H1 (cell line): ENCODE data around the gene UNC13D. TPM values are rescaled to one million over a fixed set of nuclear protein-coding genes. Genes with fewer than 3 reads are reported as not detected.

Experiments used
- CTCF ChIA-PET: fragments of 300-600 bp; sonication (Branson Sonifier 250); formaldehyde crosslinking; loops from one replicate; lab custom pipeline; 2021; ENCODE audit not compliant: partially characterized antibody; lab: Charles Lee
- POLR2A ChIA-PET: fragments of 300-600 bp; sonication (Branson Sonifier 250); formaldehyde crosslinking; loops from one replicate; lab custom pipeline; 2021; ENCODE audit warnings: inconsistent platforms; ENCODE audit not compliant: partially characterized antibody; lab: Charles Lee
- DNase-seq, 2 experiments: peaks; one replicate each; pipeline versions ENCODE4 v3.0.0 to v3.0.0-alpha.2; 2010 to 2022; ENCODE audit warnings: low spot score in 2 of 2, low read depth in 1 of 2, mixed read lengths in 1 of 2
- FAIRE-seq: peaks from 2 replicates; lab custom pipeline; 2011; peaks lifted over from hg19 to GRCh38; lab: Jason Lieb, UNC
- H2AFZ ChIP-seq: 2 replicates; pipeline ENCODE4 v1.8.1; 2012; ENCODE audit warnings: low read length, inconsistent platforms
- H2AK5ac ChIP-seq: 2 replicates; pipeline ENCODE4 v1.6.1; 2013; ENCODE audit warnings: low read depth, low read length
- H2BK120ac ChIP-seq: replicated peaks from 2 replicates; pipeline ENCODE3; 2013; ENCODE audit warnings: low read depth, low read length, inconsistent platforms
- H2BK12ac ChIP-seq: 2 replicates; pipeline ENCODE4 v1.6.1; 2013; ENCODE audit warnings: low read depth, low read length
- H2BK15ac ChIP-seq: 2 replicates; pipeline ENCODE4 v1.6.1; 2013; ENCODE audit warnings: low read length
- H2BK20ac ChIP-seq: 2 replicates; pipeline ENCODE4 v1.6.1; 2013; ENCODE audit warnings: low read length
- H2BK5ac ChIP-seq: 2 replicates; pipeline ENCODE4 v1.6.1; 2013; ENCODE audit warnings: low read depth, low read length
- H3K14ac ChIP-seq: 2 replicates; pipeline ENCODE4 v1.6.1; 2013; ENCODE audit warnings: inconsistent platforms; ENCODE audit not compliant: insufficient read length
- H3K18ac ChIP-seq: 2 replicates; pipeline ENCODE4 v1.6.1; 2013; ENCODE audit warnings: low read length; ENCODE audit errors: extremely low read depth
- H3K23ac ChIP-seq: 2 replicates; pipeline ENCODE4 v1.6.1; 2013; ENCODE audit warnings: inconsistent platforms; ENCODE audit not compliant: insufficient read length
- H3K23me2 ChIP-seq: 2 replicates; pipeline ENCODE4 v1.6.1; 2013; ENCODE audit warnings: low read depth, low read length
- H3K27ac ChIP-seq: 2 replicates; pipeline ENCODE4 v1.6.1; 2011; ENCODE audit warnings: low read depth, low read length, inconsistent platforms
- H3K27me3 ChIP-seq, 4 experiments: replicated peaks in 1 of 4; 1 replicate in 1 of 4; 2 replicates in 3 of 4; pipeline versions ENCODE4 v1.6.1 to v1.8.1; 2011 to 2013; ENCODE audit warnings: low read length in 3 of 4, mild to moderate bottlenecking in 3 of 4, inconsistent platforms in 2 of 4, mixed read lengths in 2 of 4, moderate library complexity in 1 of 4; ENCODE audit not compliant: control insufficient read depth in 3 of 4, insufficient read depth in 3 of 4; ENCODE audit errors: extremely low read depth in 1 of 4
- H3K36me3 ChIP-seq, 4 experiments: 2 replicates each; pipeline versions ENCODE4 v1.6.1 to v1.8.1; 2011 to 2013; ENCODE audit warnings: mild to moderate bottlenecking in 4 of 4, low read length in 3 of 4, moderate library complexity in 2 of 4, control low read depth in 1 of 4, inconsistent platforms in 1 of 4; ENCODE audit not compliant: insufficient read depth in 4 of 4, control insufficient read depth in 2 of 4
- H3K4ac ChIP-seq: replicated peaks from 2 replicates; pipeline ENCODE3; 2013; ENCODE audit warnings: low read length, low read depth, mixed read lengths, inconsistent platforms; ENCODE audit not compliant: insufficient read length
- H3K4me1 ChIP-seq, 4 experiments: replicated peaks in 1 of 4; 1 replicate in 1 of 4; 2 replicates in 3 of 4; pipeline versions ENCODE4 v1.6.1 to v1.8.1; 2011 to 2013; ENCODE audit warnings: low read length in 3 of 4, inconsistent platforms in 2 of 4, mixed read lengths in 1 of 4; ENCODE audit not compliant: insufficient read depth in 4 of 4, control insufficient read depth in 3 of 4
- H3K4me2 ChIP-seq, 2 experiments: 2 replicates each; pipeline versions ENCODE4 v1.6.1 to v1.8.1; 2011 to 2013; ENCODE audit warnings: low read depth in 2 of 2, low read length in 2 of 2, control low read depth in 1 of 2, inconsistent platforms in 1 of 2, mild to moderate bottlenecking in 1 of 2; ENCODE audit not compliant: insufficient read depth in 1 of 2
- H3K4me3 ChIP-seq, 4 experiments: fragments of 200-600, 300-600 bp in 1 of 4; sonication (generic), shearing (Covaris generic), sonication (Bioruptor Twin) in 1 of 4; 2 replicates each; pipeline versions ENCODE4 v1.5.1 to v1.8.1; 2011 to 2016; ENCODE audit warnings: low read length in 4 of 4, low read depth in 3 of 4, control low read depth in 2 of 4, inconsistent platforms in 2 of 4, mild to moderate bottlenecking in 2 of 4, mixed read lengths in 1 of 4, moderate library complexity in 1 of 4; ENCODE audit not compliant: insufficient read depth in 2 of 4; ENCODE audit errors: extremely low read depth in 1 of 4
- H3K56ac ChIP-seq: replicated peaks from 2 replicates; pipeline ENCODE3; 2013; ENCODE audit warnings: low read depth, mild to moderate bottlenecking, mixed read lengths, low read length, inconsistent platforms; ENCODE audit not compliant: insufficient read length
- H3K79me1 ChIP-seq: 2 replicates; pipeline ENCODE4 v1.6.1; 2013; ENCODE audit warnings: low read depth, low read length, control low read depth
- H3K79me2 ChIP-seq, 2 experiments: 2 replicates each; pipeline versions ENCODE4 v1.6.1 to v1.8.1; 2012 to 2013; ENCODE audit warnings: low read length in 2 of 2, mild to moderate bottlenecking in 2 of 2, inconsistent platforms in 1 of 2; ENCODE audit not compliant: insufficient read depth in 2 of 2, control insufficient read depth in 1 of 2
- H3K9ac ChIP-seq, 4 experiments: replicated peaks in 1 of 4; 1 replicate in 1 of 4; 2 replicates in 3 of 4; pipeline versions ENCODE4 v1.6.1 to v1.8.1; 2011 to 2013; ENCODE audit warnings: low read depth in 3 of 4, low read length in 3 of 4, control low read depth in 2 of 4, mild to moderate bottlenecking in 2 of 4, moderate library complexity in 2 of 4, inconsistent platforms in 1 of 4; ENCODE audit errors: extremely low read depth in 1 of 4
- H3K9me3 ChIP-seq, 2 experiments: 2 replicates each; pipeline versions ENCODE4 v1.6.1 to v1.8.1; 2012 to 2013; ENCODE audit warnings: mild to moderate bottlenecking in 2 of 2, moderate library complexity in 2 of 2, control low read depth in 1 of 2, inconsistent platforms in 1 of 2, low read depth in 1 of 2, low read length in 1 of 2, mixed read lengths in 1 of 2; ENCODE audit not compliant: insufficient read depth in 2 of 2
- H4K20me1 ChIP-seq, 2 experiments: replicated peaks in 1 of 2; 2 replicates each; pipeline versions ENCODE3 to v1.8.1; 2011 to 2013; ENCODE audit warnings: inconsistent platforms in 2 of 2, low read length in 2 of 2, mild to moderate bottlenecking in 1 of 2; ENCODE audit not compliant: insufficient read depth in 2 of 2, control insufficient read depth in 1 of 2
- H4K5ac ChIP-seq: 2 replicates; pipeline ENCODE4 v1.6.1; 2013; ENCODE audit warnings: low read length, low read depth, mixed read lengths, inconsistent platforms; ENCODE audit not compliant: insufficient read length
- H4K8ac ChIP-seq: 2 replicates; pipeline ENCODE4 v1.8.0; 2013; ENCODE audit warnings: mild to moderate bottlenecking, moderate library complexity, low read length, inconsistent platforms; ENCODE audit not compliant: insufficient read depth; ENCODE audit errors: extremely low read depth
- H4K91ac ChIP-seq: replicated peaks from 2 replicates; pipeline ENCODE3; 2013; ENCODE audit warnings: low read length, mixed read lengths, inconsistent platforms; ENCODE audit not compliant: insufficient read length
- BRCA1 ChIP-seq: IDR thresholded peaks from 2 replicates; pipeline ENCODE4 v1.6.1; 2012; ENCODE audit warnings: low read depth, low read length, improper control_type of control experiment
- CBX5 ChIP-seq: fragments of 300-800, 300-1000 bp; sonication (generic); IDR thresholded peaks from 2 replicates; pipeline ENCODE4 v1.7.1; 2016; ENCODE audit warnings: antibody characterized with exemption, low read length, low read depth
- CEBPB ChIP-seq: IDR thresholded peaks from 2 replicates; pipeline ENCODE4 v1.6.1; 2012; ENCODE audit warnings: low read depth, low read length
- GTF2F1 ChIP-seq: IDR thresholded peaks from 2 replicates; pipeline ENCODE4 v1.6.1; 2012; ENCODE audit warnings: low read depth, low read length, improper control_type of control experiment, borderline replicate concordance
- HDAC6 ChIP-seq: IDR thresholded peaks from one replicate; pipeline ENCODE4 v1.7.1; 2012; ENCODE audit warnings: low read depth, mild to moderate bottlenecking, inconsistent platforms, low read length, moderate library complexity
- PHF8 ChIP-seq: fragments of 200-600 bp; sonication (generic); conservative IDR thresholded peaks from 2 replicates; pipeline ENCODE4 v1.7.1; 2012; ENCODE audit warnings: low read depth, mild to moderate bottlenecking, inconsistent platforms, low read length, moderate library complexity
- RAD21 ChIP-seq, 2 experiments: IDR thresholded peaks in 1 of 2; conservative IDR thresholded peaks in 1 of 2; 2 replicates each; pipeline ENCODE4 v1.6.1; 2011; ENCODE audit warnings: low read depth in 2 of 2, low read length in 2 of 2, improper control_type of control experiment in 1 of 2, inconsistent platforms in 1 of 2, mild to moderate bottlenecking in 1 of 2, moderate library complexity in 1 of 2
- SIX5 ChIP-seq: IDR thresholded peaks from 2 replicates; pipeline ENCODE4 v1.6.1; 2011; ENCODE audit warnings: mild to moderate bottlenecking, low read depth, low read length
- USF2 ChIP-seq: IDR thresholded peaks from 2 replicates; pipeline ENCODE4 v1.6.1; 2011; ENCODE audit warnings: low read length, improper control_type of control experiment
- YY1 ChIP-seq: IDR thresholded peaks from 2 replicates; pipeline ENCODE4 v1.6.1; 2011; ENCODE audit warnings: low read depth, mild to moderate bottlenecking, low read length
- WGBS, 2 experiments: shearing (Covaris generic) in 1 of 2; methylation state at CpG; one replicate each; pipeline versions ENCODE4 v1.1.6 to v1.1.7; 2013 to 2015; ENCODE audit warnings: low lambda C conversion rate in 2 of 2, mixed read lengths in 2 of 2, inconsistent platforms in 1 of 2, low coverage in 1 of 2, missing lambda C conversion rate in 1 of 2; ENCODE audit not compliant: insufficient replicate concordance in 2 of 2, insufficient coverage in 1 of 2, insufficient read length in 1 of 2; ENCODE audit errors: extremely low coverage in 1 of 2, missing lambda C conversion rate in 1 of 2; 5-methylcytosine and 5-hydroxymethylcytosine counted together
- polyA plus RNA-seq, 7 experiments: library from polyadenylated mRNA; depleted of rRNA in 3 of 7; stranded (reverse) in 5 of 7; unstranded in 2 of 7; fragments of >200 nt in 5 of 7; fragments of 200-250 nt in 2 of 7; gene quantifications; 1 replicate in 5 of 7; 2 replicates in 1 of 7; 4 replicates in 1 of 7; pipeline versions ENCODE4 v1.2.1 to v1.2.3, GENCODE V29; 2011 to 2013; ENCODE audit warnings: missing spikeins in 2 of 7, mixed read lengths in 2 of 7
- total RNA-seq: library from RNA; stranded (reverse); fragmentation: NEBNext Ultra II Directional; extraction: Animal tissue kit (Norgen Biotek cat#: 25700); gene quantifications from 2 replicates; pipeline ENCODE4 v1.2.1, GENCODE V29; 2021

UNC13D gene
- total and polyA plus RNA-seq, 2 of the 8 experiments (the other 6 are each of a cell fraction or from before 2014, with no cell fraction given), result 3.6 to 8.4 TPM

GRCh38 chr17:75791254-75791653, 53.0 kb downstream of the UNC13D start:
- Histone ChIP-seq H3K18ac (no peak overlapping the region), H4K5ac (no peak overlapping the region), H3K23ac (no peak overlapping the region), H2BK12ac (no peak overlapping the region), H3K4me2 (no peak overlapping the region), H3K79me2 (peaks cover 5 to 86% of the 10 kb centered on the region in 2 experiments), H3K14ac (no peak overlapping the region), H3K4me1 (peaks cover 0 to 2% (median 0%) of the 10 kb centered on the region in 4 experiments; a peak in 2 of 7 replicates), H4K91ac (no peak overlapping the region), H3K9me3 (no peaks in the 10 kb centered on the region), H3K27me3 (no peaks in the 10 kb centered on the region), H3K9ac (no peak overlapping the region), H3K4me3 (no peak overlapping the region), H3K23me2 (no peaks in the 10 kb centered on the region), H3K4ac (no peak overlapping the region), H2BK20ac (no peak overlapping the region), H4K20me1 (peaks cover 2 to 18% of the 10 kb centered on the region in 2 experiments), H3K27ac (no peak overlapping the region), H2BK15ac (no peak overlapping the region), H2BK120ac (no peak overlapping the region), H2BK5ac (no peak overlapping the region), H3K36me3 (peaks cover 3 to 23% (median 12%) of the 10 kb centered on the region in 4 experiments; a peak in 6 of 8 replicates), H4K8ac (no peak overlapping the region), H3K56ac (no peak overlapping the region), H2AFZ (no peak overlapping the region), H2AK5ac (no peak overlapping the region), H3K79me1 (peaks cover 11% of the 10 kb centered on the region)
- ChIA-PET CTCF (interaction anchor here (1.0 to 3.3 kb wide), 7 partner anchors 8 to 39 kb away, joined by 3 to 14 read pairs (median 5); no protein-coding TSS in a partner anchor), POLR2A (interaction anchor here (0.6 to 4.6 kb wide), 6 partner anchors 12 to 214 kb away, joined by 3 to 90 read pairs (median 4); a partner anchor contains a TSS)
- FAIRE-seq (no peak), DNase-seq (no peak)
- WGBS, 2 experiments, result 93% methylated on average over 6 of the region's 6 CpGs; no CpG with 5 or more reads in 1 of the 2 experiments
- TF ChIP-seq GTF2F1 (no peak), CEBPB (no peak), USF2 (no peak), PHF8 (no peak), SIX5 (no peak), BRCA1 (no peak), HDAC6 (no peak), YY1 (no peak), RAD21 (IDR thresholded peaks at IDR 0.05 in 1 of 2, conservative IDR thresholded peaks at IDR 0.05 in 1 of 2; ENCODE audit: low read depth in 2 of 2, low read length in 2 of 2) (no peak), CBX5 (no peak)
